Amygdala (tissue), 56 donors: ENCODE results near the gene CD2BP2.

Experiments
- DNase-seq, 56 donors: peaks; one replicate each; lab custom pipeline; 2025; lab: John Stamatoyannopoulos, UW

The CD2BP2 gene

DNA sequence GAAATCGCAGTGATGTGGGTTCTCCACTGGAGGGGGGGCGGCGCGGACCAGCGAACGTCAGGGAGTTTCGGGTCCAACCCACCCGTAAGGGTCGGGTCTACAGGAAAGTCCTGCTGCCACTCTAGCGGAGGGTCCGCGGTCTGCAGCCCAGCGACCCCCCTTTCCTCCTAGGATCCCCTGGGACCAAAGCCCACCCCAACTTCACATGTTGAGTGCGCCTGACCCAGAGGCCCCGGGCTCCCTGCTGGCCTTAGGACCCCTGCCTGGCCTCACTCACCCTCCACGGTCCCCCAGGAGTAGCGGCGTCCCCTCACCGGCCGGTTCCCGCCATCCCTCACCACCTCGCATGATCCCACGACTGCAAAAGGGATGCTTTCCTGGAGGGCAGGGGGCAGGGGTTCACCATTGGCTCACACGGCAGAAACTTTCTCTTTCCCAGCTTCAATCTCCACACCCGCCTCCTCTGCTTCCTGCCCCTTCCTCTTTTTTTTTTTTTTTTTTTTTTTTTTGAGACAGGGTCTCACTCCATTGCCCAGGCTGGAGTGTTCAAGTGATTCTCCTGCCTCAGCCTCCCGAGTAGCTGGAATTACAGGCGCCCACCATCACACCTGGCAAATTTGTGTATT lies 24.2 kb upstream of the CD2BP2 start:
- DNase-seq: no peak

GRCh38 chr16:30378236-30379157 lies 23.4 kb upstream of the CD2BP2 start:
- DNase-seq: peak; percentile 65 to 100 (median 98)

GRCh38 chr16:30377812-30378235 lies 22.7 kb upstream of the CD2BP2 start:
- peak in 51 of 56 donors; percentile 59 to 95 (median 85) for DNase-seq

- peak in 4 of 56 donors; percentile 71 to 90 (median 77) for DNase-seq
These were observed 22.1 kb upstream of the CD2BP2 start for GRCh38 chr16:30377050-30377811.

- no peak for DNase-seq
These were observed 21.4 kb upstream of the CD2BP2 start for GRCh38 chr16:30376461-30376902.

GRCh38 chr16:30375864-30376263 lies 20.8 kb upstream of the CD2BP2 start:
- no peak for DNase-seq

- DNase-seq: no peak
These were observed 19.4 kb upstream of the CD2BP2 start, which contains the start of gene MYL11 for GRCh38 chr16:30374538-30374937. TSS of gene MYL11 (plus strand) at chr16:30374802. CDS start at chr16:30374858, 56 bp downstream.

DNA sequence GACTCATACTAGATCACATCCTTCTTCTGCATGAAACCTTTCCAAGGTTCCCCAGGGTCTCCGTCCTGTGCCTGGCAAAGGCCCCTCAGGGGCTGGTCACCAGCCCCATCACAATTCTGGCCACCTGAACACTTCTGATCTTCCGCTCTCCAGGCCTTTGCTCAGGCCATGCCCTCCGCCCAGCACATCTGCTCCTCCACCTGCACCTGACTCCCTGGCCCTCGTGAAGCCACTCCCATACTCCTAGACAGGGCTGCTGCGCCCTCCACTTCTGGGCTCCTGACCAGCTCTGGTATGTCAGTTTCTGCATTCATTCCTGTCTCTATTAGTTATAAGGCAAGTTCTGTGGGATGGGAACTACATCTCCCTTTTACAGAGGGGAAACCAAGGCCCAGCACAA lies 17.6 kb upstream of the CD2BP2 start:
- no peak for DNase-seq

DNA sequence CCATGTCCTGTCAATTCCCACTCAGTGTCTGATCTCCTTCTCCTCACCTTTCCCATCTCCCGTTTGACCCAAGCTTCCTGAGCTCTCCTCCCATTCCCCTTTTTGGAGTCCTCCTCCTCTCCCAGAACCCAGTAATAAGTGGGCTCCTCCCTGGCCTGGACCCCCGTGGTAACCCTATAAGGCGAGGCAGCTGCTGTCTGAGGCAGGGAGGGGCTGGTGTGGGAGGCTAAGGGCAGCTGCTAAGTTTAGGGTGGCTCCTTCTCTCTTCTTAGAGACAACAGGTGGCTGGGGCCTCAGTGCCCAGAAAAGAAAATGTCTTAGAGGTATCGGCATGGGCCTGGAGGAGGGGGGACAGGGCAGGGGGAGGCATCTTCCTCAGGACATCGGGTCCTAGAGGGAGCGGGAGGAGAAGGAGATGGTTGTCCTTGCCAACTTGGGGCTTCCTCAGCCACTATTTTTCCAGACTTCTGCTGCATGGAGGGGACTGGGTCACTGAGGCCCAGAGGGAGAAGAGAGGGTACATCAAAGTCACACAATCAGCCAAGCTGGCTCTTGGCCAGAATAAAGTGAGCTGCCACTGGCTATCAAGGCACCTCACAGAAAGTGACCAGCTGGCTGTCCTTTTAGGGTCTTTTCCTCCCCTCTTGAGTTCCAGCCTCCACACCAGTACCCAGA lies 17.1 kb upstream of the CD2BP2 start:
- DNase-seq: peak in 1 of 56 donors; percentile 41

- no peak for DNase-seq
These were observed 16.2 kb upstream of the CD2BP2 start for GRCh38 chr16:30371248-30371816.

DNA sequence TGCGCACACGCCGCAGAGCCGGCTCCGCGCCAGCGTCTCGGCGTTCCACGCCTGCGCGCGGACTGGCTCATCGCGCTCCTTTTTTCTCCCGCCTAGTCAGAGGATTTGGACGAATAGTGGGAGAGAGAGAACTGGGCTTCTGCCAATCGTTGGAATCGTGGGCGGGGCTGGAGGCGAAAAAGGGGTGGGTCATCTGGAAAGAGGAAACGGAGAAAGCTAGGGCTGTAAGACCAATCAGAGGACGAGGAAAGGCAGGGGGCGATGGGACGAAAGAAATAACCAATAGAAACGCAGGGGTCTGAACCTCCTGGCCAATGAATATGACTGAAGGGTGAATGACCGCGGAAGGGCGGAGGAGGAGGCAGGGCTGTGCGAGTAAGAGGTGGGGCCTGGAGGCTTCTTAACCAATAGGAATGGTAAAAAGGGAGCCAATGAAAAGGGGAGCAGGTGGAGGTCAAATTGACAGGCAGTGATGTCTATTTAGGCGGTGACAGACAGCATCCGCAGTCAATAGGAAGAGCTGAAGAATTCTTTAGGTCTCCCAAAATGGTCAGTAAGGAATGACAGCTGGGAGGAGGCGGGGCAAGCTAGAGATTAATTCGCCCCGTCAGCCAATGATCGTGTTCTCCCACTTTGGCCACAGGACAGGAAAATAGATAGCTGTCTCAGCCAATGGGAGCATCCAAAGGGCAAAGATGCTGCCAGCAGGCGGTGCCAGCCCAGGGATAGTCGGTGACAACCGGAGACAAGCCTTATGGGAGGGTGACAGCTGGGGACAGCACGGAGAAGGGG lies 15.5 kb upstream of the CD2BP2 start, which contains the start of gene TBC1D10B:
Gene TBC1D10B, minus strand, starts transcription at position 39 of the 792 bp plus-strand sequence. CDS start 311 bp downstream, outside the sequence.
- peak; percentile 89 to 100 (median 100) for DNase-seq

DNA sequence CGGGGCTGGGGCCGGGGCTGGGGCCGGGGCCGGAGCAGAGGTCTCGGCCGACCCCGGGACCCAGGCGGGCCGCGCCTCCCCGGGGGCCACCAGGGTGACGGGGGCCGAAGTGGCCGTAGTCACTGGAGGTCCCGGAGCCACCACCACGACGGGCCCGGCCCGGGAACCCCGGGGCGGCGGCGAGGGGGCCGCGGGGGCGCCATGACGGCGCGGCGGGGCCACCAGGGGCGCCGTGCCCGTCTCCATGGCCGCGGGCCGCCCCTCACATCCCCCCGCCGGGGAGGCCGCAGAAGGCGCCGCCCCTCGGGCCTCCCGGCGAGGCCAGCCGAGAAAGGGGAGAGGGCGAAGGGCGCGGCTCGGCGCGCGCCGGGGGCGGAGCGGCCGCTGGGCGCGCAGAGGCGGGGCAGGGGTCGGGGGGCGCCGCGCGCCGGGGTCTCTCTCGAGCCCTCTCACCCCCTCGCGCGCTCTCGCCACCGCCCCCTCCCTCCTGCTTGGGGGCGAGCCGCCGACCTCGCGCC lies 14.9 kb upstream of the CD2BP2 start:
- no peak for DNase-seq

- no peak for DNase-seq
These were observed 14.2 kb upstream of the CD2BP2 start for GRCh38 chr16:30369091-30369937.

- DNase-seq: no peak
These were observed 13.6 kb upstream of the CD2BP2 start for GRCh38 chr16:30368792-30369090.

- no peak for DNase-seq
These were observed 13.1 kb upstream of the CD2BP2 start for GRCh38 chr16:30368122-30368791.

DNA sequence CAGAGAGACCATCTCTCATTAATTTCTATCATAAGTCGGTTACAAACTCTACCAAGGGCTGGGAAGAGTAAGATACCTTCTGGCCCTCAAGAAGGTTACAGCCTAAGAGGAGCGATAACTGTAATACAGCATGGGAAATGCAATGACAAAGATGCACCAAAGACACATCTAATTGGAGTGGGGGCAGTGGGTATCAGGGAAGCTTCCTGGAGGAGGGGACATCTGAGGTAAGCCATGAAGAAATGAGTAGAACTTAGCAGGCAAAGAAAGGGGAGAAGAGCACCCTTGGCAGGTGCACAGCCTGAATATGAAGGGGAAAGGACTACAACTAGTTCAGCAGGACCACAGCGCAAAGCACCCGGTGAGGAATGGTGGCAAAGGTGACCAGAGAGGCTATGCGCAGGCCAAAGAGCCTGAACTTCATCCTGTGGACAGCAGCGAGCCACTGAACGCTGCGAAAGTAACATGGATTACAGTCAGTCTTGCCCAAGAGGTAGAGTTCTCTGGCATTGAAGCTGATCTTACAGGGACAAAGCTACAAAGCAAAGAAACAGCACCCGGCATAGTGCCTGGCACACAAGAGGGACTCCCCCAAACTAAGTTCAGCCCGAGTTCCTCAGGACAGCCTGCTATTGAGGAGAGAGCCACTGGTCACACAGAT lies 12.4 kb upstream of the CD2BP2 start:
- DNase-seq: no peak

DNA sequence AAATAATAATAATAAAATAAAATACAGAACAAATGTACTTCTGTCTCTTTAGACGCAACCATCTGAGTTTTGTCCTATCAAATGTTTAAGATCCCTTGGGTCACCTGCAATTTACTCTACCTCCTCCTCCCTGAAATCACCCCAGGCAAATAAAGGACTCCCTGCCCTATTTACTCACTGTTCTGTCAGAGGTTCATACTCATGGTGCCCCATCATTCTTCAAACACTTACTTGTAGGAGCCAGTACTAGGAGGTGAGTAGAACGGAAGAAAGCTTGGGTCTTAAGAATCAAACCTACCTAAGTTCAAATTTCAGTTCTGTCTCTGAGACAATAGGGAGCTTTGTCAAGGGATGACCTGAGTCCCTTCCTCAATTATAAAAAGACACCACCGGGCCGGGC lies 11.4 kb upstream of the CD2BP2 start:
- no peak for DNase-seq
